ENCODE results near the gene GMEB2.

Gene GMEB2

DNA sequence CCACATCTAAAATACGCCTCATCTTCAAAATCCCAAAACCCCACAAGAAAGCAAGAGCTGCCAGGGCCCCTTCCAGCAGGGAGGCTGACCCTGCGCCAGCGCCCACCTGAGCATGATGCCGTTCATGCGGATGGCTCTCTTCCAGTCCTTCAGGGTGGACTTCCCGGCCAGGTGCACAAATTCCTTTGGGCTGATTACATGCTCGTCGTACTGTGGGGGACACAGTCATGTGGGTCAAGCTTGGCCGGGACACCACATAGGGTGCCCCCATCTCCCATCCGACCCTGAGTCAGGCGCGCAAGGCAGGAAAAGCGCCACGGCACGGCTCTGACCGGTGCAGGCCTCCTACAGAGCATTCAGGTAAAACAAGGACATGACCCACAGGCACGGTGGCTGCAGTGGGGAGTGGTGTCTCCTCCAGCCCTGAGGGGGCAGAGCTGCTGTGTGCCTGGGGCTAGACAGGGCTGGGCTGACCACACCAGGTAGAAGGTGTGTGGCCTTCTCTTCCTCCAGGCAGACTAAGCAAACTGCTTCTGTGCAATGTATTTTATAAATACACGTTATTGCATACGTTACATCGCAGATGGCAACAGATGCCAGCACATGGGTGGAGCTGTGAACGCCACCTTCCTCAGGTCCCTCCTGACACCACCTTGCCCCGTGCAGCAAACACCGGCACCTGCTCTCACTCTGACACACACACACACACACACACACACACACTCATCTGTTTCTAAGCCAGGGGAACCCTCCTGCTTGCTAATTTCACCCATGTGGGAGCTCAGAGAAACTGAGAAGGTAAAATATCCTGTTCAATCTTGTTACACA is 29.0 kb downstream of the GMEB2 start:
- DNase-seq, result no peak
- intact Hi-C loops (cut with DNase I), result no loop called here

GRCh38 chr20:63596423-63596822 is 30.5 kb downstream of the GMEB2 start:
- intact Hi-C loops (cut with DNase I), result no loop called here

GRCh38 chr20:63595416-63596127 is 31.3 kb downstream of the GMEB2 start:
- intact Hi-C loops (cut with DNase I), result no loop called here
- DNase-seq, result no peak

More at GRCh38 chr20:63596423-63596822, 30.5 kb downstream of the GMEB2 start:
- DNase-seq, result no peak

GRCh38 chr20:63594043-63594561 is 32.8 kb downstream of the GMEB2 start:
- no peak for DNase-seq
- intact Hi-C loops (cut with DNase I), result no loop called here

GRCh38 chr20:63592661-63593060 is 34.2 kb downstream of the GMEB2 start:
- peak in 2 of 42 donors; percentile 25 to 39 for DNase-seq
- intact Hi-C loops (cut with DNase I), result no loop called here

GRCh38 chr20:63591786-63592355 is 35.0 kb downstream of the GMEB2 start:
- intact Hi-C loops (cut with DNase I), result no loop called here
- no peak for DNase-seq

DNA sequence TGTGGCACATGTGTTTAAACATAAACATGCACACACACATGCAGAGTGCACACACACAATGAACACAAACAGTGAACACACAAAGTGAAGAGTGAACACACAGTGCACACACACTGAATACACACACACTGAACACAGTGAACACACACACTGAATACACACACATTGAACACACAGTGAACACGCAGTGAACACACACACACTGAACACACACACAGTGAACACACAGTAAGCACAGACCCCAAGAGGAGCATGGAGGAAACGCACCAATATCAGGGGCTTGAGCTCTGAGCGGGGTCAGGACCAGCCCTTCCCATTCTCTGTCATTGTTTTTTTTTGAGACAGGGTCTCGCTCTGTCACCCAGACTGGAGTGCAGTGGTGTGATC is 35.8 kb downstream of the GMEB2 start:
- intact Hi-C loops (cut with DNase I), result no loop called here
- DNase-seq, result no peak

- DNase-seq, result no peak
- intact Hi-C loops (cut with DNase I), result no loop called here
These were observed 36.4 kb downstream of the GMEB2 start for GRCh38 chr20:63590218-63591146.

- intact Hi-C loops (cut with DNase I), result no loop called here
- DNase-seq, result no peak
These were observed 37.4 kb downstream of the GMEB2 start for GRCh38 chr20:63589261-63590217.

- intact Hi-C loops (cut with DNase I), result no loop called here
- DNase-seq, result no peak
These were observed 38.3 kb downstream of the GMEB2 start for GRCh38 chr20:63588641-63589041.

DNA sequence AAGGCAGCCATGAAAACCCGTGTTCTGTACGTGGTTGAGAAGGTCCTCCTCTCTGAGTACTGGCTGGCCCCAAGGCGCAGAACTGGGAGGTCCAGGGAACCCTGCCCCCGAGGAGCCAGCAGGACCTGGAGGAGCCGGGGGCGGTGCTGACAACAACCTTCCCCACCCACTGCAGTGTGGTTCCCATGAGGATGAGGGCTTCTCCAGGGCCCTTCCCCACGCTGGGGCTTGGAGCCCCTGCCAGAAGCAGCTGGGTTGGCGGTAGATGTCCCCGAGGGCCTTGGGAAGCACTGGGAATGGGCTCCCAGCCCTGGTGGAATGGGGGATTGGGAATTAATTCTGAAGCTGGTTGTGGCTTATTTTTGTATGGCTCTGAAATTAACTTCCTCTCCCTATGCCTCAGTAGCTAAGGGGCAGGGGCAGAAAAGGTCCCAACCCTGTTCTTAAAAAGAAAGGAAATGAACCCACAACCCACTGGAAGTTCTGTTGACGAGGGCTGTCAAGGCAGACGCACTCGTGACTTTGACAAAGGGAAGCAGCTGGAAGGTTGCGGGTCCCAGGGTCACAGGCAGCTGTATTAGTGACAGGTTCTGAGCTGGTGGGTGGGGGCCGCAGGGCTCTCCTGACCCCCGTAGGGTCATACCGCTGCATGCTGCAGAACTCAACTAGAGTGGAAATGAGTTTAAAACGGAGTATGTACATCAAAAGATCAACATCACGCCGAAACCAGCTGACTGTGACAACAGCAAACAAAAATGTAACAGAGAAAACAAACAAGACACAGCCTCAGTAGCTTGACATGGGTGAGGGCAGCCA is 38.9 kb downstream of the GMEB2 start:
- intact Hi-C loops (cut with DNase I), result no loop called here
- DNase-seq, result no peak

- intact Hi-C loops (cut with DNase I), result no loop called here
- no peak for DNase-seq
These were observed 39.6 kb downstream of the GMEB2 start for GRCh38 chr20:63587256-63587655.

GRCh38 chr20:63586797-63587196 is 40.1 kb downstream of the GMEB2 start:
- no peak for DNase-seq

DNA sequence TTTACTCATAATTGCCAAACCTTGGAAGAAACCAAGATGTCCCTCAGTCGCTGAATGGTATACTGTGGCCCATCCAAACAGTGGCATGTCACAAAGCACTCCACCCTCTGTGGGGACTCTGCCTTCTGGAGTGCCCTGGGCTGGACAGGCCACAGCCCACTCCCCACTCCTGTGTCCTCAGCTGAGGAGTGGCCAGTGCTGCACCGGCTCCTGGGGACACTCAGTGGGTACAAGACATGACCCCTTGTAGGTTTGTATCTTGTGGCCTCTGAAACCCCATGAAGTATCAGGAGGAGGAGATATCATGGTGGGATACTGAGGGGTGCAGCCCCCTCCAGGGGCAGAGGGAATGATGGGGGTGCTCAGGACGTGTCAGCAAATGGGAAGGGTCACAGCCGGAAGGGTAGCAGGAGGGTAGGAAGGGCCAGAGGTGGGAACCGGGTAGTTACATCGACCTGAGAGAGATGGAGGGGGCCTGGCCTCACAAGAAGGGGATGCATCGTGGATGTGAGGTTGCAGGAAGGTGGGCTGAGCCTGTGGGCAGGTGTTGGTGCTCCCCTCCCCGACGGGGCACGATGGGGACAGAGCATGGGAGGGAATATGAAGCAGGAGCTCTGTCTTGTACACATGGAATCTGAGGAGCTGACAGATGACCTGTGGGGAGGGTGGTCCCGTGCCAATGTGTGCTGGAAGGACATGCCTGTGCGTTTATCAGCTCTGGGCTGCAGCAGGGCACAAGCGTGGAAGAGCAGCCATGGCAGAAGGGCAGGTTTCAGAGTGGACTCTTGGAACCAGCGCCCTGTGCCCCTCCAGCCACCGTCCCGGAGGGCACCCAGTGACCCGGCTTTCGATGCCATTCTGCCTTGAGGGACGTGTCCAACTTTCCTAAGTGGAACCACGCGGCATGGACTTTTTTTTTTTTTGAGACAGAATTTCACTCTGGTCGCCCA is 41.0 kb downstream of the GMEB2 start:
- intact Hi-C loops (cut with DNase I), result no loop called here
- DNase-seq, result no peak

More at GRCh38 chr20:63586797-63587196, 40.1 kb downstream of the GMEB2 start:
- intact Hi-C loops (cut with DNase I), result no loop called here

DNA sequence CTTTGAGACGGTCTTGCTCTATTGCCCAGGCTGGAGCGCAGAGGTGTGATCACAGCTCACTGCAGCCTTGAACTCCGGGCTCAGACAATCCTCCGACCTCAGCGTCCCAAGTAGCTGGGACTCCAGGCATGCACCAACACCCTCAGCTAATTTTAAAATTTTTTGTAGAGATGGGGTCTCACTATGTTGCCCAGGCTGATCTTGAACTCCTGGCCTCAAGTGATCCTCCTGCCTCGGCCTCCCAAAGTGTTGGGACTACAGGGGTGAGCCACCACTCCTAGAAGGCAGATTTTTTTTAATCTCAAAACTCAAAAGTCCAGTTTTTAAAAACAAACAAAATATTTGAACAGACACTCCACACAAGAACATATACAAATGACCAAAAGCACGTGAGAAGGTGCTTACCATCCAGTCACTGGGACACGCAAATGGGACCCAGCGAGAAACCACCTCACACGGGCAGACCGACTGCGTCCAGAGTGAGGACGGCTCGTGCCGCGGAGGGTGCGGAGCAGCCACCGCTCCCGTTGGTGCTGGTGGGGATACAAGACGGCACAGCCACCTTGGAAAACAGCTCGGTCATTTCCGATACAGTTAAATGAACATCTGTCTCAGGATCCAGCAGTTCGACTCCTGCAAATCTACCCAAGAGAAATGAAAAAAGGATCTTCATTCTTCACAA is 44.4 kb downstream of the GMEB2 start:
- DNase-seq, result no peak
- intact Hi-C loops (cut with DNase I), result no loop called here

Measured in head of caudate nucleus (tissue), 42 donors.